PC-9 (cell line): ENCODE data around the gene A2ML1.

Experiments
- CTCF ChIP-seq: fragments of 200-600 bp; sonication (generic); conservative IDR thresholded peaks from 2 replicates; pipeline ENCODE4 v1.6.1; 2017; ENCODE audit warnings: mixed run types, antibody characterized with exemption, mild to moderate bottlenecking, moderate library complexity
- EZH2 ChIP-seq: fragments of 200-600 bp; sonication (generic); IDR thresholded peaks from 2 replicates; pipeline ENCODE4 v1.8.0; 2017; ENCODE audit warnings: antibody characterized with exemption, low read depth

- TF ChIP-seq CTCF (no peak), EZH2 (no peak)
Measured at GRCh38 chr12:8817856-8818255, 4.6 kb upstream of the A2ML1 start.
